ENCODE results near the gene AK8. TPM values are rescaled to one million over a fixed set of nuclear protein-coding genes. Genes with fewer than 3 reads are reported as not detected.

AK8 gene, protein sequence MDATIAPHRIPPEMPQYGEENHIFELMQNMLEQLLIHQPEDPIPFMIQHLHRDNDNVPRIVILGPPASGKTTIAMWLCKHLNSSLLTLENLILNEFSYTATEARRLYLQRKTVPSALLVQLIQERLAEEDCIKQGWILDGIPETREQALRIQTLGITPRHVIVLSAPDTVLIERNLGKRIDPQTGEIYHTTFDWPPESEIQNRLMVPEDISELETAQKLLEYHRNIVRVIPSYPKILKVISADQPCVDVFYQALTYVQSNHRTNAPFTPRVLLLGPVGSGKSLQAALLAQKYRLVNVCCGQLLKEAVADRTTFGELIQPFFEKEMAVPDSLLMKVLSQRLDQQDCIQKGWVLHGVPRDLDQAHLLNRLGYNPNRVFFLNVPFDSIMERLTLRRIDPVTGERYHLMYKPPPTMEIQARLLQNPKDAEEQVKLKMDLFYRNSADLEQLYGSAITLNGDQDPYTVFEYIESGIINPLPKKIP
- 0.88 and 1.0 TPM in 2 replicates for total RNA-seq (2022)
- Bru-seq, nascent RNA = percentile 21 among the genes with signal in this experiment
- BruChase-seq, experiment 1, labeled RNA remaining after a 2-hour chase = percentile 18 among the genes with signal in this experiment
- percentile 19 among the genes with signal in this experiment for BruChase-seq, experiment 2, labeled RNA remaining after a 6-hour chase
- long read RNA-seq, partial matches to known transcripts = 0 of 3 reads
- long read RNA-seq, other reads (novel, unspliced or antisense) = 3 of 3 reads

DNA sequence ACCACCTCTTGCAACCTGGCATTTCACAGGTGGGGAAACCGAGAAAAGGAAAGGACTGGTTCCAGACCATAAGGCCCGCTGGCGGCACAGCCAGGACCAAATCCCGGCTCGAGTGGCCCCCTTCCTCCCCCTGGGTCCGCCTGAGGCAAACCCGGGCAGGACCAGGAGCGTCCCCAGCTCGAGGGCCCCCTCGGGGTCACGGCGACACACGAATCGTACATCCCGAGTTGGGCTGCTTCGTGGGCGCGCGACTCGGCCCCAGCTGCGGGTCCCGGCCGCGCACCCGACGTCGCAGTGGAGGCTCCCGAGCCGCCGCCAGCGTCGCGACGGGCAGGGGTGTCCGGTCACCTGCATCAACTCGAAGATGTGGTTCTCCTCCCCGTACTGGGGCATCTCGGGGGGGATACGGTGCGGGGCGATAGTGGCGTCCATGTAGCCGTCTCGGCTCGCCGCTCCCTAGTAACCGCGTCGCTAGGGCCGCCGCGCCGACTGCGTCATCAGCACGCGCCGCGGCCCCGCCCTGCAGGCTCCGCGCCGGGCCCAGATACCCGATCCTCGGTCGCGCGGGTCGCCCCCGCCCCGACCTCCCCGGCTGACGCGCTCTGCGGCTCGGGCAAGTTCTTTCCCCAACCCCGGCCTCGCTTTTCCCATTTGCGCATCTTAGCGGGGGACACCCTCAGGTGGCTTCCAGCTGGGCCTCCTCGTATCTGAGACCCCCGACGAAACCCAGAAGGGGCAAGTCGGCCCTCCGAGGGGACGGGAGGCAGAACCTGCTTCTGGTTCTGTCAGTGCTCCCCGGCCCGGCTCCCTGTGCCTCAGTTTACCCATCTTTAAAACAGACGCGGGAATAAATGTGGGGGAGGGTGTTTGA is at the start of gene AK8:
AK8 (minus strand) TSS at position 461 of the 871 bp plus-strand sequence; CDS start at position 432, 29 bp downstream.
- POLR2A ChIA-PET = interaction anchor here (0.9 kb wide), 1 partner anchor 208 kb away, joined by 5 read pairs; the partner anchor contains the start of genes DDX31 and GTF3C4
- H3K9me3 Mint-ChIP-seq (ENCODE audit: unreplicated experiment) = no peaks in the 10 kb centered on the region
- intact Hi-C loops (cut with micrococcal nuclease; ENCODE audit: unreplicated experiment) = no loop called here

DNA sequence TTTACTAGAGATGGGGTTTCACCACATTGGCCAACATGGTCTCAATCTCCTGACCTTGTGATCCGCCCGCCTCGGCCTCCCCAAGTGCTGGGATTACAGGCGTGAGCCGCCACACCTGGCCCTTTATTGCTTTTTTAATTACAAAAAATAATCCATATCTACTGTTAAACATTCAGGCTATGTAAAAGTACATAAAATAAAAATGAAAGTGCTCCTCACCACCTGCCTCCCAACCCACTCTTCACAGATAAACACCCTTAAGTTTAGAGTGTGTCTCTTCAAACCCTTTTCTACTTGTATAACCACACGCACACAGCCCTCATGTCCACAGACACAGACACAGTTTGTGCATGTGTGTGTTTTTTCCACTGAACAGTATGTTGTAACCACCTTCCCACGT is 49.6 kb upstream of the AK8 start:
- Mint-ChIP-seq H3K9me3 (ENCODE audit: unreplicated experiment) (no peaks in the 10 kb centered on the region), H3K27me3 (ENCODE audit: insufficient read depth, unreplicated experiment) (no peaks in the 10 kb centered on the region), H3K36me3 (ENCODE audit: insufficient read depth, unreplicated experiment) (peaks cover 14% of the 10 kb centered on the region), H3K27ac (ENCODE audit: unreplicated experiment) (no peak overlapping the region), H3K4me1 (ENCODE audit: low read depth, unreplicated experiment) (no peaks in the 10 kb centered on the region), H3K4me3 (ENCODE audit: unreplicated experiment) (no peak overlapping the region)
- Histone ChIP-seq H3K36me3 (ENCODE audit: control insufficient read depth, insufficient read depth, low read length) (no peaks in the 10 kb centered on the region; the same call in 1 of the 2 replicates), H3K27me3 (replicated peaks; ENCODE audit: control insufficient read depth, insufficient read depth, low read length) (no peaks in the 10 kb centered on the region), H3K9me3 (no peaks in the 10 kb centered on the region), H3K4me3 (ENCODE audit: low read depth, low read length) (no peak overlapping the region), H3K4me1 (no peaks in the 10 kb centered on the region)
- TF ChIP-seq, protein P1, sequence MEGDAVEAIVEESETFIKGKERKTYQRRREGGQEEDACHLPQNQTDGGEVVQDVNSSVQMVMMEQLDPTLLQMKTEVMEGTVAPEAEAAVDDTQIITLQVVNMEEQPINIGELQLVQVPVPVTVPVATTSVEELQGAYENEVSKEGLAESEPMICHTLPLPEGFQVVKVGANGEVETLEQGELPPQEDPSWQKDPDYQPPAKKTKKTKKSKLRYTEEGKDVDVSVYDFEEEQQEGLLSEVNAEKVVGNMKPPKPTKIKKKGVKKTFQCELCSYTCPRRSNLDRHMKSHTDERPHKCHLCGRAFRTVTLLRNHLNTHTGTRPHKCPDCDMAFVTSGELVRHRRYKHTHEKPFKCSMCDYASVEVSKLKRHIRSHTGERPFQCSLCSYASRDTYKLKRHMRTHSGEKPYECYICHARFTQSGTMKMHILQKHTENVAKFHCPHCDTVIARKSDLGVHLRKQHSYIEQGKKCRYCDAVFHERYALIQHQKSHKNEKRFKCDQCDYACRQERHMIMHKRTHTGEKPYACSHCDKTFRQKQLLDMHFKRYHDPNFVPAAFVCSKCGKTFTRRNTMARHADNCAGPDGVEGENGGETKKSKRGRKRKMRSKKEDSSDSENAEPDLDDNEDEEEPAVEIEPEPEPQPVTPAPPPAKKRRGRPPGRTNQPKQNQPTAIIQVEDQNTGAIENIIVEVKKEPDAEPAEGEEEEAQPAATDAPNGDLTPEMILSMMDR (IDR thresholded peaks at IDR 0.05; ENCODE audit: insufficient read depth in 1 of 2, low read depth in 1 of 2, low read length in 1 of 2, severe bottlenecking in 1 of 2, unreplicated experiment in 1 of 2) = no peak
- no TSS peak for BruUV-seq (replicated peaks)
- intact Hi-C loops (cut with micrococcal nuclease; ENCODE audit: unreplicated experiment) = no loop called here
- POLR2A ChIA-PET = no interaction called here
- DNase-seq = no peak
- CTCF ChIA-PET = no interaction called here

More for the DNA sequence above, at the start of gene AK8:
- Mint-ChIP-seq H3K36me3 (ENCODE audit: insufficient read depth, unreplicated experiment) (peaks cover 4% of the 10 kb centered on the region), H3K4me3 (ENCODE audit: unreplicated experiment) (peak within 1 kb of the TSS; percentile 78), H3K27me3 (ENCODE audit: insufficient read depth, unreplicated experiment) (peaks cover 3% of the 10 kb centered on the region), H3K4me1 (ENCODE audit: low read depth, unreplicated experiment) (peaks cover 6% of the 10 kb centered on the region), H3K27ac (ENCODE audit: unreplicated experiment) (peak within 1 kb of the TSS; percentile 73)
- H3K36me3 ChIP-seq (ENCODE audit: control insufficient read depth, insufficient read depth, low read length) = no peaks in the 10 kb centered on the region
- DNase-seq = peak; percentile 62 to 84
- CTCF ChIA-PET = no interaction called here
- H3K4me1 ChIP-seq = no peaks in the 10 kb centered on the region
- no TSS peak for BruUV-seq (replicated peaks)
- H3K27me3 ChIP-seq (replicated peaks; ENCODE audit: control insufficient read depth, insufficient read depth, low read length) = no peaks in the 10 kb centered on the region
- peak within 1 kb of the TSS; percentile 67 for H3K4me3 ChIP-seq (ENCODE audit: low read depth, low read length)
- TF ChIP-seq, protein P1 (IDR thresholded peaks at IDR 0.05; ENCODE audit: insufficient read depth in 1 of 2, low read depth in 1 of 2, low read length in 1 of 2, severe bottlenecking in 1 of 2, unreplicated experiment in 1 of 2) = no peak
- H3K9me3 ChIP-seq = no peaks in the 10 kb centered on the region

Data from Caco-2 (cell line).